HG02610 (cell line): ENCODE results near the gene ILK.

Source experiments
- ATAC-seq: cut with Tn5 transposase; IDR thresholded peaks from one replicate; pipeline ENCODE4 v1.9.1; 2021; ENCODE audit warnings: mild to moderate bottlenecking, moderate library complexity; ENCODE audit not compliant: unreplicated experiment

Gene ILK

GRCh38 chr11:6604790-6605189, 1.2 kb downstream of the ILK start:
- no peak for ATAC-seq

- ATAC-seq, result peak; percentile 39
Observed at GRCh38 chr11:6606471-6607189, 3.1 kb downstream of the ILK start.

DNA sequence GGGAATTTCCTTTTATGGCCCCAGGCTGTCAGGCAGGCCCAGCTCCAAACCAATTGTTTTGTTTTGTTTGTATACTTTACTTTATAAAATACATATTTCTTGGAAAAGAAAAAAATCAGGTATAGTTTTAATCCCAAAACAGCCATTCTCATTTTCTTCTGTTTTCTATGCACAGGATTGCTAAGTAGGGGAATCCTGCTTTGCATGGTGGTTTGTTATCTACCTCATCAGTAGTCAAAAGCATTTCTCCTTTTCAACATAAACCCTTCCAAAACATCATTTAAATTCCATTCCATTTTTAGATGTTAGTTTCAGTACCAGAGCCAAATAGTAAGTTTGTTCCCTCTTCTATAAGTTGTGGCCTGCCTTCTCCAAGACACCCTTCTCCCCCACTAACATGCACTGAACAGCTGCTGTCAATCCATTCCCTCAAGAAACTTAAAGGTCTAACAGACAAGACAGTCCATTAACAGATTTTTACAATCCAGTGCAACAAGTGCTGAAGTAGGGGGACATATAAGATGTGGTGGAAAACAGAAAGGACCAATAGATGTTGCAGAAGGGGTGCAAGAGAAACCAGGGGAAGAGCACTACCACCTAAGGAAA, 3.7 kb downstream of the ILK start:
- peak; percentile 5 for ATAC-seq

DNA sequence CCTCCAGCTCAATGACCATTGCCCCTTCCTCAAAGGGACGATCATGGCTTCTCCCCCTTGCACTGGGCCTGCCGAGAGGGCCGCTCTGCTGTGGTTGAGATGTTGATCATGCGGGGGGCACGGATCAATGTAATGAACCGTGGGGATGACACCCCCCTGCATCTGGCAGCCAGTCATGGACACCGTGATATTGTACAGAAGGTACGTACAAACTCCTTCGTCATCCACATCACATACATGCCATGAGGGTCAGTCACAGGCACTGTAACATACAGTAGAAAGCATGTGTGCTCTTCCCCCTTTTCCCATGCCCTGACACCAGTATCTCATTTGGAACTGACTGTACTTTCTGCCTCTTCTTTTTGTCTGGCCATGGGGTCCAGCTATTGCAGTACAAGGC, 4.4 kb downstream of the ILK start:
- no peak for ATAC-seq

GRCh38 chr11:6608726-6609501, 5.3 kb downstream of the ILK start:
- no peak for ATAC-seq

DNA sequence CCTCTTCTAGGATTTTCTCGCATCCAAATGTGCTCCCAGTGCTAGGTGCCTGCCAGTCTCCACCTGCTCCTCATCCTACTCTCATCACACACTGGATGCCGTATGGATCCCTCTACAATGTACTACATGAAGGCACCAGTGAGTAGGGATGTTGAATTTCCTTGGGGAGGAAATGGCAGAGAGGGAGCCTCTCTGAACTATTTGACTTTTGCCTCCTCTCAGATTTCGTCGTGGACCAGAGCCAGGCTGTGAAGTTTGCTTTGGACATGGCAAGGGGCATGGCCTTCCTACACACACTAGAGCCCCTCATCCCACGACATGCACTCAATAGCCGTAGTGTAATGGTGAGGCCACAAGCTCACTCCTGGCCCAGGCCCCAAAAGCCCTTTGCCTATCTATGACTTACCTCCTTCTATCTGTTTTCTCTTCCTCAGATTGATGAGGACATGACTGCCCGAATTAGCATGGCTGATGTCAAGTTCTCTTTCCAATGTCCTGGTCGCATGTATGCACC, 6.0 kb downstream of the ILK start:
- ATAC-seq, result no peak

DNA sequence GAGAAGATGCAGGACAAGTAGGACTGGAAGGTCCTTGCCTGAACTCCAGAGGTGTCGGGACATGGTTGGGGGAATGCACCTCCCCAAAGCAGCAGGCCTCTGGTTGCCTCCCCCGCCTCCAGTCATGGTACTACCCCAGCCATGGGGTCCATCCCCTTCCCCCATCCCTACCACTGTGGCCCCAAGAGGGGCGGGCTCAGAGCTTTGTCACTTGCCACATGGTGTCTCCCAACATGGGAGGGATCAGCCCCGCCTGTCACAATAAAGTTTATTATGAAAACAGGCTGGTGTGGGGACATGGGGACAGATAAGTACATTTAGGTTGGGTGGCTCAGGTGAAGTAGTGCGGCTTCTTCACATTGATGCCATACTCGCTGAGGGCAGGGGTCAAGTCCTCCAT, 7.0 kb downstream of the ILK start:
- no peak for ATAC-seq

- ATAC-seq, result no peak
Observed at GRCh38 chr11:6611092-6611962, 7.8 kb downstream of the ILK start.

DNA sequence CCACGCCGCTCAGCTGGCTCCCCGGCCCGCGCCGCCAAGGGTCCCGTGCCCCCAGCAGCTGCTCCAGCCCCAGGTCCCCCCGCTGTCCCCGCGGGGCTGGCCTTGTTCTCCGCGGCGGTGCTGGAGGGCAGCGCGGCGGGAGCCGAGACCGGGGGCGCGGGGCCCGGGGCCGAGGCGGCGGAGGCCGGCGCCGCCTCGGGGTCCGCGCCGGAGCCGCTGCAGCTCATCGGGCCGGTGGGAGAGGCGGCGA, 8.3 kb downstream of the ILK start:
- peak; percentile 15 for ATAC-seq

DNA sequence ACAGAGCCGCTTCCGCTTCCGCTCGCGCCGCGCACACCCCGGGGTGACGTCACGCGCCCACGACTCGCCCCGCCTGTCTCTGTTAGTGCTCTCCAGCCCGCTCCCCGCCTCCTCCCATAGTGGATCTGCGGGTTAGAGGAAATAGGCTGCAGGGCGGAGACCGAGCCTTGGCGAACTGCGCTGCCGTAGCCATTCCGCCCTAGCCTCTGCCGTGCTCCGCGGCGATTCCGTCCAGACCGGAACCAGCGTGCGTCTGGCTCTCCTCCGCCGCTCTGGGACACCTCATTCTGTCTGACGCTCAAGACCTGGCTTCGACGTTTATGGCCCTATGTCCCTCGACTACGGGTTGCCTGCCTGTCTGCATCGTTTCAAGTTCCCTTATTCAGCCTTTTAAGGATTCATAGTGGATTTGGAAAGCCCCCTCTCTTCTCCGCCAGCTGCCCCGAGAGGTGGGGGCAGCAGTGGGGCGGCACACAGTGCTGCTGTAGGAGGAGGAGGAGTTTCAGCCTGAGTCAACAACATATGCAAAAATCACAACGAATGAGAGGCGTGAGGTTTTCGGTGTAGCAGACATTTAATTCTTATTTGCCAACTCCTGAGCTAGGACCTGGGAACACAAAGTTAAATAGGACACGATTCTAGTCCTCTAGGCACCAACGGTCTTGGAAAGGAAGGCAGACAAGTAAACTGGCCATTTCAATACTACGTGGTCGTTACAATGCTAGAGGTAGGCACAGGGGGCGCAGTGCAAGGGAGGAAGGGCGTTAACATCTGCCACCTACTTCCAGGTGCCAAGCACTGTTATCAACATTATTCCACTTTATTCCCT, 8.9 kb downstream of the ILK start, which contains the start of gene TAF10:
Gene TAF10 (minus strand): TSS at position 4 of the 829 bp plus-strand sequence. CDS start 27 bp downstream, outside the sequence.
- peak; percentile 86 for ATAC-seq

DNA sequence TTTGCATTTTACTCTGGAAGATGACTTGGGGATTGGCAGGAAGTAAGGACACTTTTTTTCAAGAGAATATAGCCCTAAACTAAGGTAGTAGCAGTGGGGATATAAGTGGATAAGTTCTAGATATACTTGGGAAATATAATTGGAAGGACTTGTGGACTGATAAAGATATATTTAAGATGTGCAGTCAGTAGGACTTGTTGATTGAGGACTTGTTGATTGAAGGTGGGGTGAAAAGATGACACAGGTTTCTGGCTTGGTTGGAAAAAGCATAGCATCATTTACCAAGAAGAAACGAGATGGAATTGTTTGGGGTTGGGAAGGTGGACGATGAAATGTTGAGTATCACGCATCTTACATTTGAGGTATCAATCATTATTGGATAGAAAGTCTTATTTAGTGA, 9.9 kb downstream of the ILK start:
- no peak for ATAC-seq

DNA sequence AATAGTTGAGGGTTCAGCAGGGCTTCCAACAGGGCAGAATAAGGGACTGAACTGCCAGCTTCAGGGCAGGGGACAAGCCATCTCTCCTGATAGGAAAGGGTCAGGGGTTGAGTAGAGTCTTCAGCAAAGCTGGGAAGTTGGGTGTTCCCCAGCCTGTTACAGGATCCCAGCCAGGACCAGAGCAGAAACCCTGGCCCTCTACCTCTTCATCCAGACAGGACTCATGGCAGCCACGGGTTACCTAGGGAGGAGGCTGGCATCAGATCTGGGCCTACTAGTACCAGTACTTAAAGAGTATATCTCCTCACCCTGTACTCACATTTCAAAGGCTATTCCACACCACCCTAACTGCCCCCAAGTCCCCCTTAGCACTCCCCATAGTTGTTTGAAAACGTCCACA, 10.9 kb downstream of the ILK start:
- ATAC-seq, result no peak

- no peak for ATAC-seq
Observed at GRCh38 chr11:6615046-6615445, 11.5 kb downstream of the ILK start.

GRCh38 chr11:6615882-6616585, 12.5 kb downstream of the ILK start:
- no peak for ATAC-seq

GRCh38 chr11:6616596-6617250, 13.1 kb downstream of the ILK start:
- ATAC-seq, result no peak

GRCh38 chr11:6617315-6617781, 13.8 kb downstream of the ILK start:
- no peak for ATAC-seq

- ATAC-seq, result peak; percentile 35
Observed at GRCh38 chr11:6618117-6619003, 14.8 kb downstream of the ILK start.
